H1 (cell line): ENCODE results near the gene IFNB1. TPM values are rescaled to one million over a fixed set of nuclear protein-coding genes. Genes with fewer than 3 reads are reported as not detected.

Experiments used
- CTCF ChIA-PET: fragments of 300-600 bp; sonication (Branson Sonifier 250); formaldehyde crosslinking; loops from one replicate; lab custom pipeline; 2021; ENCODE audit not compliant: partially characterized antibody; lab: Charles Lee
- POLR2A ChIA-PET: fragments of 300-600 bp; sonication (Branson Sonifier 250); formaldehyde crosslinking; loops from one replicate; lab custom pipeline; 2021; ENCODE audit warnings: inconsistent platforms; ENCODE audit not compliant: partially characterized antibody; lab: Charles Lee
- DNase-seq, 2 experiments: peaks; one replicate each; pipeline versions ENCODE4 v3.0.0 to v3.0.0-alpha.2; 2010 to 2022; ENCODE audit warnings: low spot score in 2 of 2, low read depth in 1 of 2, mixed read lengths in 1 of 2
- FAIRE-seq: peaks from 2 replicates; lab custom pipeline; 2011; peaks lifted over from hg19 to GRCh38; lab: Jason Lieb, UNC
- H2AFZ ChIP-seq: 2 replicates; pipeline ENCODE4 v1.8.1; 2012; ENCODE audit warnings: low read length, inconsistent platforms
- H2AK5ac ChIP-seq: 2 replicates; pipeline ENCODE4 v1.6.1; 2013; ENCODE audit warnings: low read depth, low read length
- H2BK120ac ChIP-seq: replicated peaks from 2 replicates; pipeline ENCODE3; 2013; ENCODE audit warnings: low read depth, low read length, inconsistent platforms
- H2BK12ac ChIP-seq: 2 replicates; pipeline ENCODE4 v1.6.1; 2013; ENCODE audit warnings: low read depth, low read length
- H2BK15ac ChIP-seq: 2 replicates; pipeline ENCODE4 v1.6.1; 2013; ENCODE audit warnings: low read length
- H2BK20ac ChIP-seq: 2 replicates; pipeline ENCODE4 v1.6.1; 2013; ENCODE audit warnings: low read length
- H2BK5ac ChIP-seq: 2 replicates; pipeline ENCODE4 v1.6.1; 2013; ENCODE audit warnings: low read depth, low read length
- H3K14ac ChIP-seq: 2 replicates; pipeline ENCODE4 v1.6.1; 2013; ENCODE audit warnings: inconsistent platforms; ENCODE audit not compliant: insufficient read length
- H3K18ac ChIP-seq: 2 replicates; pipeline ENCODE4 v1.6.1; 2013; ENCODE audit warnings: low read length; ENCODE audit errors: extremely low read depth
- H3K23ac ChIP-seq: 2 replicates; pipeline ENCODE4 v1.6.1; 2013; ENCODE audit warnings: inconsistent platforms; ENCODE audit not compliant: insufficient read length
- H3K23me2 ChIP-seq: 2 replicates; pipeline ENCODE4 v1.6.1; 2013; ENCODE audit warnings: low read depth, low read length
- H3K27ac ChIP-seq: 2 replicates; pipeline ENCODE4 v1.6.1; 2011; ENCODE audit warnings: low read depth, low read length, inconsistent platforms
- H3K27me3 ChIP-seq, 4 experiments: replicated peaks in 1 of 4; 1 replicate in 1 of 4; 2 replicates in 3 of 4; pipeline versions ENCODE4 v1.6.1 to v1.8.1; 2011 to 2013; ENCODE audit warnings: low read length in 3 of 4, mild to moderate bottlenecking in 3 of 4, inconsistent platforms in 2 of 4, mixed read lengths in 2 of 4, moderate library complexity in 1 of 4; ENCODE audit not compliant: control insufficient read depth in 3 of 4, insufficient read depth in 3 of 4; ENCODE audit errors: extremely low read depth in 1 of 4
- H3K36me3 ChIP-seq, 4 experiments: 2 replicates each; pipeline versions ENCODE4 v1.6.1 to v1.8.1; 2011 to 2013; ENCODE audit warnings: mild to moderate bottlenecking in 4 of 4, low read length in 3 of 4, moderate library complexity in 2 of 4, control low read depth in 1 of 4, inconsistent platforms in 1 of 4; ENCODE audit not compliant: insufficient read depth in 4 of 4, control insufficient read depth in 2 of 4
- H3K4ac ChIP-seq: replicated peaks from 2 replicates; pipeline ENCODE3; 2013; ENCODE audit warnings: low read length, low read depth, mixed read lengths, inconsistent platforms; ENCODE audit not compliant: insufficient read length
- H3K4me1 ChIP-seq, 4 experiments: replicated peaks in 1 of 4; 1 replicate in 1 of 4; 2 replicates in 3 of 4; pipeline versions ENCODE4 v1.6.1 to v1.8.1; 2011 to 2013; ENCODE audit warnings: low read length in 3 of 4, inconsistent platforms in 2 of 4, mixed read lengths in 1 of 4; ENCODE audit not compliant: insufficient read depth in 4 of 4, control insufficient read depth in 3 of 4
- H3K4me2 ChIP-seq, 2 experiments: 2 replicates each; pipeline versions ENCODE4 v1.6.1 to v1.8.1; 2011 to 2013; ENCODE audit warnings: low read depth in 2 of 2, low read length in 2 of 2, control low read depth in 1 of 2, inconsistent platforms in 1 of 2, mild to moderate bottlenecking in 1 of 2; ENCODE audit not compliant: insufficient read depth in 1 of 2
- H3K4me3 ChIP-seq, 4 experiments: fragments of 200-600, 300-600 bp in 1 of 4; sonication (generic), shearing (Covaris generic), sonication (Bioruptor Twin) in 1 of 4; 2 replicates each; pipeline versions ENCODE4 v1.5.1 to v1.8.1; 2011 to 2016; ENCODE audit warnings: low read length in 4 of 4, low read depth in 3 of 4, control low read depth in 2 of 4, inconsistent platforms in 2 of 4, mild to moderate bottlenecking in 2 of 4, mixed read lengths in 1 of 4, moderate library complexity in 1 of 4; ENCODE audit not compliant: insufficient read depth in 2 of 4; ENCODE audit errors: extremely low read depth in 1 of 4
- H3K56ac ChIP-seq: replicated peaks from 2 replicates; pipeline ENCODE3; 2013; ENCODE audit warnings: low read depth, mild to moderate bottlenecking, mixed read lengths, low read length, inconsistent platforms; ENCODE audit not compliant: insufficient read length
- H3K79me1 ChIP-seq: 2 replicates; pipeline ENCODE4 v1.6.1; 2013; ENCODE audit warnings: low read depth, low read length, control low read depth
- H3K79me2 ChIP-seq, 2 experiments: 2 replicates each; pipeline versions ENCODE4 v1.6.1 to v1.8.1; 2012 to 2013; ENCODE audit warnings: low read length in 2 of 2, mild to moderate bottlenecking in 2 of 2, inconsistent platforms in 1 of 2; ENCODE audit not compliant: insufficient read depth in 2 of 2, control insufficient read depth in 1 of 2
- H3K9ac ChIP-seq, 4 experiments: replicated peaks in 1 of 4; 1 replicate in 1 of 4; 2 replicates in 3 of 4; pipeline versions ENCODE4 v1.6.1 to v1.8.1; 2011 to 2013; ENCODE audit warnings: low read depth in 3 of 4, low read length in 3 of 4, control low read depth in 2 of 4, mild to moderate bottlenecking in 2 of 4, moderate library complexity in 2 of 4, inconsistent platforms in 1 of 4; ENCODE audit errors: extremely low read depth in 1 of 4
- H3K9me3 ChIP-seq, 2 experiments: 2 replicates each; pipeline versions ENCODE4 v1.6.1 to v1.8.1; 2012 to 2013; ENCODE audit warnings: mild to moderate bottlenecking in 2 of 2, moderate library complexity in 2 of 2, control low read depth in 1 of 2, inconsistent platforms in 1 of 2, low read depth in 1 of 2, low read length in 1 of 2, mixed read lengths in 1 of 2; ENCODE audit not compliant: insufficient read depth in 2 of 2
- H4K20me1 ChIP-seq, 2 experiments: replicated peaks in 1 of 2; 2 replicates each; pipeline versions ENCODE3 to v1.8.1; 2011 to 2013; ENCODE audit warnings: inconsistent platforms in 2 of 2, low read length in 2 of 2, mild to moderate bottlenecking in 1 of 2; ENCODE audit not compliant: insufficient read depth in 2 of 2, control insufficient read depth in 1 of 2
- H4K5ac ChIP-seq: 2 replicates; pipeline ENCODE4 v1.6.1; 2013; ENCODE audit warnings: low read length, low read depth, mixed read lengths, inconsistent platforms; ENCODE audit not compliant: insufficient read length
- H4K8ac ChIP-seq: 2 replicates; pipeline ENCODE4 v1.8.0; 2013; ENCODE audit warnings: mild to moderate bottlenecking, moderate library complexity, low read length, inconsistent platforms; ENCODE audit not compliant: insufficient read depth; ENCODE audit errors: extremely low read depth
- H4K91ac ChIP-seq: replicated peaks from 2 replicates; pipeline ENCODE3; 2013; ENCODE audit warnings: low read length, mixed read lengths, inconsistent platforms; ENCODE audit not compliant: insufficient read length
- CEBPB ChIP-seq: IDR thresholded peaks from 2 replicates; pipeline ENCODE4 v1.6.1; 2012; ENCODE audit warnings: low read depth, low read length
- JUN ChIP-seq: IDR thresholded peaks from 2 replicates; pipeline ENCODE4 v1.6.1; 2011; ENCODE audit warnings: low read depth, mild to moderate bottlenecking, improper control_type of control experiment, low read length
- WGBS, 2 experiments: shearing (Covaris generic) in 1 of 2; methylation state at CpG; one replicate each; pipeline versions ENCODE4 v1.1.6 to v1.1.7; 2013 to 2015; ENCODE audit warnings: low lambda C conversion rate in 2 of 2, mixed read lengths in 2 of 2, inconsistent platforms in 1 of 2, low coverage in 1 of 2, missing lambda C conversion rate in 1 of 2; ENCODE audit not compliant: insufficient replicate concordance in 2 of 2, insufficient coverage in 1 of 2, insufficient read length in 1 of 2; ENCODE audit errors: extremely low coverage in 1 of 2, missing lambda C conversion rate in 1 of 2; 5-methylcytosine and 5-hydroxymethylcytosine counted together
- polyA plus RNA-seq, 7 experiments: library from polyadenylated mRNA; depleted of rRNA in 3 of 7; stranded (reverse) in 5 of 7; unstranded in 2 of 7; fragments of >200 nt in 5 of 7; fragments of 200-250 nt in 2 of 7; gene quantifications; 1 replicate in 5 of 7; 2 replicates in 1 of 7; 4 replicates in 1 of 7; pipeline versions ENCODE4 v1.2.1 to v1.2.3, GENCODE V29; 2011 to 2013; ENCODE audit warnings: missing spikeins in 2 of 7, mixed read lengths in 2 of 7
- total RNA-seq: library from RNA; stranded (reverse); fragmentation: NEBNext Ultra II Directional; extraction: Animal tissue kit (Norgen Biotek cat#: 25700); gene quantifications from 2 replicates; pipeline ENCODE4 v1.2.1, GENCODE V29; 2021

Gene IFNB1
- total and polyA plus RNA-seq, 2 of the 8 experiments (the other 6 are each of a cell fraction or from before 2014, with no cell fraction given), result not detected

DNA sequence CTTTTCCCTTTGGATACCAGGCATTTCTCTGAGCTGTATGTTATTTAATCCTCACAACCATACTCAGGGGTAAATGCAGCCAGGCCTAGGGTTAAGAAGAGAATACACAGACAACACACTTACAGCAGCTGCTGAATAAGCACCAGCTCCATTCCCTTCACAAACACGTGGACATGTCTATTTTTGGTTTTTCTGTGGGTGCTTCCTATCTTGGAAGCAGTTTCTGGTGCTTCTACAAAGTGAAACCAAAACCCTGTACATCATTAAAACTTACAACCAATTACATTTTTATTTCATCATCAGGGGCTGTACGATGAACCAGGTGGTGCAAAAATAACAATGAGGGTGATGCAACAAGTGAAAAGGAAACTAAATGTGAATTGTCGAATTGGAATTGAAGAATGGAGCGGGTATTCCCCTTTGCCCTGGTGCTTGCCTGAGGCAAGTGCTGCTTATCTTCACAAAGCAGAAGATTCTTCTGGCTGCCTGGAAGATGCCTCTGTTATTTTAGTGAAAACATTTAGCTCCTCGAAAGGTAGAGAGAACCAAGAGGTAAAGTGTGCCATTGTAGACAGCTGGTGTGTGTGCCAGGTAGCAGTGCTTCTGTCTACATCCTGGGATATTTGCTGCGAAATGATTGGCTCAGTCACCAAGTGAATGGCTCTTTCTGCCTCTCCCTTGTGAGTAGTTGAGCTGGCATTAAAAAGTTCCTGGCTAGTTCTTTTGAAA is 18.6 kb upstream of the IFNB1 start:
- H4K91ac ChIP-seq, result no peak overlapping the region
- no peak overlapping the region for H2BK12ac ChIP-seq
- no peak overlapping the region for H2BK5ac ChIP-seq
- DNase-seq (no peak), FAIRE-seq (no peak)
- TF ChIP-seq JUN (no peak), CEBPB (peak; percentile 43; the same call in 1 of the 2 replicates)
- no peak overlapping the region for H4K5ac ChIP-seq
- H2AK5ac ChIP-seq, result no peak overlapping the region
- H3K23ac ChIP-seq, result no peak overlapping the region
- ChIA-PET CTCF (interaction anchor here (0.8 to 2.1 kb wide), 5 partner anchors 14 to 17 kb away, joined by 3 to 6 read pairs (median 3); no protein-coding TSS in a partner anchor), POLR2A (no interaction called here)
- no peaks in the 10 kb centered on the region for H3K36me3 ChIP-seq
- no peak overlapping the region for H3K56ac ChIP-seq
- H3K27me3 ChIP-seq, result no peaks in the 10 kb centered on the region
- 0 out of 2 replicates have a peak overlapping the region, but pooled peaks have one; percentile 8 for H3K27ac ChIP-seq
- WGBS, 2 experiments, result 88 to 100% methylated on average over 2 to 6 of the region's 6 CpGs
- H3K18ac ChIP-seq, result no peak overlapping the region
- H3K79me2 ChIP-seq, result no peaks in the 10 kb centered on the region
- H2BK15ac ChIP-seq, result no peak overlapping the region; the same call in 1 of the 2 replicates
- no peak overlapping the region for H3K4me2 ChIP-seq
- H3K4ac ChIP-seq, result no peak overlapping the region
- no peak overlapping the region for H2BK120ac ChIP-seq
- no peaks in the 10 kb centered on the region for H4K20me1 ChIP-seq
- H3K79me1 ChIP-seq, result no peaks in the 10 kb centered on the region
- peaks cover 0 to 3% (median 0%) of the 10 kb centered on the region in 4 experiments; a peak in 1 of 7 replicates for H3K4me1 ChIP-seq
- H3K23me2 ChIP-seq, result no peaks in the 10 kb centered on the region
- H2AFZ ChIP-seq, result peak overlapping the region; percentile 92
- H3K9ac ChIP-seq, result no peak overlapping the region
- no peak overlapping the region for H2BK20ac ChIP-seq
- H3K4me3 ChIP-seq, result no peak overlapping the region
- H3K14ac ChIP-seq, result no peak overlapping the region
- H3K9me3 ChIP-seq, result no peaks in the 10 kb centered on the region
- no peak overlapping the region for H4K8ac ChIP-seq
